SW 1271 (cell line): ENCODE data around the gene ERICH3.

ENCODE experiments used
- DNase-seq, 2 experiments: peaks; one replicate each; lab custom pipeline; 2025; lab: John Stamatoyannopoulos, UW

The ERICH3 gene, protein sequence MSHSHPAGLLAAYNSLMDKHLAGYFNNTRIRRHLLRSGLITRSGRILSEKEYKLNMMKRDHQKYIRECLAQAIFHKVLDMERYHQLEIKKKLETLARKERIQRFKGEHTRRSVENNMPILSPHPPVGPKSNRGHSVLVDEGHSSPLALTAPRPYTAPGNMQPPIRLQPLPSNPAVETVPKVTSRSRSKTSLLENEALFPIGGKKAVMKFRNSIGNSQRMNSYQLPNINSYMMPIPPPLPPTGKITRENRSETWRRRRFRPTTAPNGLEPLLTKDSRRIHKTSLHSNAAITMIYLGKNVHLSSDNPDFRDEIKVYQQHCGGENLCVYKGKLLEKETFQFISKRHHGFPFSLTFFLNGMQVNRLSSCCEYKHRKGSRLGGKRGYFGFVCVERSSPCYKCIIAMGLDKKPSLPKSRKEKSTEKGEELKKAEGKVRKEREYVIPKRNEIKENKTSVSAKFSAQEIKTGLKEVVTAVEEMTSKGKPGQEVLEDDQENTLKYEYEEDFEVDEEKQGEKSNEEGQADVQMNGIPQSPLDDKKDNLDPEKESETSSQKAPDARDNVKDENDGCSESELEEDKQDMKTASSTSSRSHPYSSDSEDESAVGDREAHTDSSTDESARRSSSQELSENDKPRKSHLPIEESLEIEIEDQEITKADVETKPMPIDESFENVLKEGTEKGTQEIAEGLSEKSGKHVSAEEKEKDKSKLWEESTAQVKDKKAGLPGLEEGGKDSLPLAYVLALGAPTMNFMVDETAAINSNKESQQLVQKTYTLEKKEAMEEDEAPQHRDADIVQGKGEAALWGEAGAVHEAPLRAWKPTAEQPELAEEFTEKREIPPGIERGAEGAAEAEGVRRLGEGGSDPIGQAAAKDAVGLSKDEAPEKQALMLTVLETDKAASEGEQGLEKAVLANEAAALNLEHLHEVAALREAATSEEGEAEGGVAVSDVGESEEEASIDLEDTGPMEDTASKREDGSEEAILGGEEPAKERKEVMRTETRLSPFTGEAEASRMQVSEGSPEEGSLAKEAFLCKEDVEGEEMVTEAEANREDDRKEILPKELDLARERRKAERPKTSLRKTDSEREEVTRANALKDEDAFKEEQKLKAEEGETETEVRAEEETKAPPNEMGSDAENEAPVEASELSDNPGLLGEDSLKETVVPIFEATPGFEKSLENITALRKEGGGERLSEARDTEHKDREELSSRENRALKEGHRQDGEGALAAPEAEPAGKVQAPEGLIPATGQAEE (N-terminal part only)

DNA sequence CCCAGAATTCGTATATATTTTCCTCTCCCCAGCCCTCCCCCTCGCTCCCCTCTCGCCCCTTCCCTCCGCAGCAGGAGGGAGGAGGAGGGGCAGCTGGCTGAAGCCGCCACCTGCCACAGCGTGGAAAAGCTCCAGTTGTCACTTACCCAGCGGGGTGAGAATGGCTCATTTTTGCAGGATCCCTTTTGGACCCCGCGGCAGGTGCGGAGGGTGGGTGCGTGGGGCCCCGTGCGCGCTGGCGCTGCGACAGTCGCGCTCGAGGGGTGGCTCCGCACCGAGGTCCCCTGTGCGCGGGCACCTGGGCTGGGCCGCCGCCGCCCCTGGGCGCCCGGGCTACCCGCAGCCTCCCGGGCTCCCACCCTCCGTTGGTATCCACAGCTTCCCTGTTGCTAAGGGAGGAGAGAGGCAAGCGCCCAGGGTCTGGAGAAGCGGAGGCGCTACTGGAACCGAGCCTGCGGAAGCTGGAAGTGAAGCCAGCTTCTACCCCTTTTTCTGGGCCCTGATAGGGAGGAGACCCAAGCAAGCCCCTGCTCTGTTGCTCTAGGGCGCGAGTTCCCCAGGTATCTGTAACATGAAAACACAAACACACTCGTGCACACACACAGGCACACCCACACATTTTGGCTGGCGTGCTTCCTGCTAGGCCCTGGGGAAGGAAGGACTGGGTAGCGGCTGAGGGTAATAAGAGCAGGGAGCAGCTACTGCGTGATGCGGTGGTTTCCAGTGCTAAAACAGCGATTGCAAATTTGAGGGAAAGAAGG, at the start of gene ERICH3:
Gene ERICH3, minus strand, starts transcription at position 442 of the 761 bp plus-strand sequence. Its CDS starts 273 bp downstream, at position 169.
- DNase-seq, result no peak

DNA sequence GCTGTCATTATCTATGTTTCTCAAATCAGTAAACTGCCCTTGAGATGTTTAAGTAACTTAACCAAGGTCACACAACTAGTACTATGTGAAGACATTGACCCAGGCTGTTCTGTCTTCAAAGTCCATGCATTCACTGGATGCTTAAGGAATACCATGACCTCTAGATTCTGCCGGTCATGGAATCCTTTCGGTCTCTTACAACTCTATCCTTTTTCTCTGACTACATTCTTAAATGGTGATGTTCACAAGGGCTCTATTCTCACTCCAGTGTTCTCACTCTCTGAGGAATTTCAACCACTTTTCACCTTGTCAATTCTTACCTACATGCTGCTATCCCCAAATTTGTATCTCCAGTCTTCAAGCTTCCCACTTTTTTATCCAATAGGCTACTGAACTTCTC, 44.0 kb upstream of the ERICH3 start:
- no peak for DNase-seq

DNA sequence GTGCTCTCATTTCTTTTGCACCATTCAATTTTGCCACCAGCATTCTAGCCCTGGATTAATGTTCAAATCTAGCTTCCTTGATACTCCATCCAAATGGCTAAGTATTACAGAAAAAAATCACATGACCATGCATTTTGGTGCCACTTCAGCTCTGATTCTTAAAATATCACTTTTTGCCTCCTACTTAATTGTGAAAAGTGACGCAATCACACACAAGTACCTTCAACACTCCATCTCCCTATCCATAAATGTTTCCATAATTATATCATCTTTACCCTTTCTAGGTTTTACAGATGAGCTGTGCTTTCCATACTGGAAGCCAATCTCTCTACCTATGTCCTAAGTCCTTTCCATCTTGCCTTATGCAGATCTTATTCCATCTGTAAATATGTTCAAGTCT, 43.2 kb upstream of the ERICH3 start:
- DNase-seq, result no peak

DNA sequence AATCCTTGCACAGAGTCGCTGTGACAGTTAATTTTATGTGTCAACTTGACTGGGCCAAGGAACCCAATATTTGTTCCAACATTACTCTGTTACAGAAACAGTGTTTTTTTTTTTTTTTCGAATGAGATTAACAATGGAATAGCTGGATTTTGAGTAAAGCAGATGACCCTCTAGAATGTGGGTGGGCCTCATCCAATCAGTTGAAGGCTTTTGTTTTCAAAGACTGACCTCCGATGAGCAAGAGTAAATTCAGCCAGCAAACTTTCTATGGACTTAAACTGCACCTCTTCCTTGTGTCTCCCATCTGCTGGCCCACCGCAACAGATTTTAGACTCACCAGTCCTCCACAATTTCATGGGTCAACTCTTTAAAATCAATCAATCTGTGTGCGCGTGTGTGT, 42.2 kb upstream of the ERICH3 start:
- DNase-seq, result no peak

DNA sequence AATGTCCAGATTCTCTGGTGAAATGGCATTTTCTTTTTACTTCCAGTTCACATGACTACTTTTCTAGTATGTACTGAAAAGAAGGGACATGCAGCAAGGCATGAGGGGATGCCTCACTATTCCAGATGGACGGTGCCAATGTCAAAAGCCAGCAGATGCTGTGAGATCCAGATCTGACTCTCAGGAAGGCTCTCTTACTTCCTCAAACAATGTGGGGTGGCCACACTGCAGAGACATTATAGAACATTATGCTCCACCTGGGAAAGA, 41.6 kb upstream of the ERICH3 start:
- DNase-seq, result no peak

DNA sequence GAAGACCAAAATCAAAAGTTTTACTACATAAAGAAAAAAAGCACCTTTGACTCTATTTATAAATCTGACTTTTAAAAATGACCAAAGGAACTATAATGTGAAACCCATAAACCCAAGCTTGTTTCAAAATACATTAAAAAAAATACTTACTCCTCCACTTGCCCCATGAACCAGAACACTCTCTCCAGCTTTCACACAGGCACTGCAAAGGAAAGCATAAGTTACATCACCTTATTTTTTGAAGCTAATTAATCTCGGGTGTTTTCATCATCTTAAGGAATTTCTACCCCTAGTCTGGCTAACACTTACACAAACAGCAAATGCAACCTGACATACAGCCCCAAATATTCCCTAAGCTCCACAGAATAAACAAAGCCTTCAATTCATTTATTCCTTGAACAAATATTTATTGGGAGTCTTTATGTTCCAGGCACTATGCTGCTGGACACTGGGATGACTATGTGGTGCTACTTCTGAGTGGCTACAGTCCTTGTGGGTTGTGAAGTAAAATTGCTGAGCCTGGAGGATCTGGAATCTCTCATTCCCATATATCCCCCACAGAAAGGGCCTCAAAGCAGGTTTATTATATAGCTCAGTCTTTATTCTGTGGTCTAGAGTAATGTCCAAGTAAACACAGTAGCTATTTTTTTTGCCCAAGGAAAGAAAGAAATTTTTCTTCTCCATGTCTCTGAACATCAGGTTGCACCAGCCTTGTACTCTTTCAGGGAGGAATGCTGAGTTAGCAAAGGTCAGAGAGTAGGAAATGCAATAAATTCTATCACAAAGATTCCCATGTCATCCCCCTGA, 41.0 kb upstream of the ERICH3 start:
- DNase-seq, result no peak

DNA sequence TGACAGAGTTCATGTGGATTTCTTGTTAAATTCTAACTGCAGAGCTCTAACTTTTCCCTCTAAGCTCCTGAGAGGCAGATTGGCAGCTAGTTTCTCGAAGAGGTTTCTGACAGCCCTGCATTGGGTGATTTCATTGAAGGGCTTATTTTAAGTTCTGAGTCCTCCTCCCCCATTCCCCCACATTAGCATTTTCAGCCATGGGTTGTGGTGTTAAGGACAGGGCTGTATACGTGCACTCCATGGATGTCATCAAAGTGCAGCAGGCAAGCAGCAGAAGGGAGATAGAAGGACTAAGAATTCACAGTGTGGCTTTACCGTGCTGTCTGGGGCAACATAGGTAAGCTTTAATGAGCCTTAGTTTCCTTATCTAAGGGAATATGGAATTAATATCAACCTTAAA, 40.3 kb upstream of the ERICH3 start:
- no peak for DNase-seq

DNA sequence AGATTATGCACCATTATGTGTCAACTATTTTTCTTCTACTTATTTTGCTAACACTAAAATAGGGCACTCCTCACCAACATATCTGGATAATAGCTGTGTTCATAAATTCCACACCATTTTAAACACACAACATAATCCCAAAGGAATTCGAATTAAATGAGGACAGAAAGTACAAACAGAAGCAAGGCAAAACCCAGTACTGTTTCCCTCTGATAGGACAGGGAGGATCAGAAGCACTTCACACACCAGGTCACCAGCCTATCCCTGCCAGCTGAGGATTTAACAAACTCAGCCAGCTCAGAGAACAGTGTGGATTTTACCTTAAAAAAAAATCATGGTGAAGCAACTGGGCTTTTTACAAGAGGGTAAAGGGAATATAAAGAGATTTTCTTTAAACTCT, 39.3 kb upstream of the ERICH3 start:
- no peak for DNase-seq

DNA sequence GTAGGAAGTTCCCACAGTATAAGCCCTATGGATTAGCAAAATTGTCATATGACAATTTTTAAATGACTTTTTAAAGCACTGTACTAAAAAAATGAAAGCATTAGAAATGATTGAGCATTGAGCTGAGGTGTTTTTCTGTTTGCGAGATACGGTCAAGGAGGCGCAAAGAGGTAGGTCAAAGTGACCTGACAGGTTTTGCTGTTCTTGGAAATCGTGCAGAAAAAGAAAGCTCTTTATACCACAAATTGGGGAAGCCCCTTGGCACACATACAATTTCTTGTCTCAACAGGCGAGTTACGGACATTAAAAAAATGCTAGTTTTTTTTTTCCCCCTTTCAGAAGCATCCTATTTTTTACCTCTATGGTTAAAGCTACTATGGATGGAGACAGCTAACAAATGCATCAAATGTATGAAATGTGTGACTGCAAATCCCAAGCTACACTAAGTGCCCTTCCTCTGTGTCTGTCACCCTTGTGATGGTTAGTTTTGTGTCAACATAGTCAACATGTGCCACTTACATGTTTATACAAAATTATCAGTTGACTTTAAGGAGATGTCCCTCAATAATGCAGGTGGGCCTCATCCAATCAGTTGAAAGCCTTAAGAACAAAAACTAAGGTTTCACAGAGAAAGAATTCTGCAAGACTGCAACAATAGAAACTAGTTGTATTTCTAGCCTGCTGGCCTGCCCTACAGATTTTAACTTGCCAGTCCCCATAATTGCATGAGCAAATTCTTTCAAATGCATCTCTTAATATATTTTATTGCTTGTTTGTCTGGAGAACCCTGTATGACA, 30.0 kb upstream of the ERICH3 start:
- DNase-seq, result no peak

DNA sequence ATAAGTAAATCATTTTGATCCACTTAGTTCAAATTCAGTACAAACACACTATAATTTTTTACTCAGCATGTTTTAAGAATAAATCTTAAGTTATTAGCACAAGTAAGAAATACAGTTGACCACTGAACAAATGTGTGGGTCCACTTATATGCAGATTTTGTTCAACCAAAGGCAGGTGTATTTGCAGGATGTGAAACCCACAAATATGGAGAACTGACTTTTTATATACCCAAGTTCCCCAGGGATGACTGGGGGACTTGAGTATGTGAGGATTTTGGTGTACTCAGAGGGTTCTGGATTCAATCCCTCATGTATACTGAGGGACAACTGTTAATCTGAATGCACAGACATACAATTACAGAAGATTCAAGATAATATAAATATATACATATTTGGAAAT, 25.7 kb upstream of the ERICH3 start:
- no peak for DNase-seq

DNA sequence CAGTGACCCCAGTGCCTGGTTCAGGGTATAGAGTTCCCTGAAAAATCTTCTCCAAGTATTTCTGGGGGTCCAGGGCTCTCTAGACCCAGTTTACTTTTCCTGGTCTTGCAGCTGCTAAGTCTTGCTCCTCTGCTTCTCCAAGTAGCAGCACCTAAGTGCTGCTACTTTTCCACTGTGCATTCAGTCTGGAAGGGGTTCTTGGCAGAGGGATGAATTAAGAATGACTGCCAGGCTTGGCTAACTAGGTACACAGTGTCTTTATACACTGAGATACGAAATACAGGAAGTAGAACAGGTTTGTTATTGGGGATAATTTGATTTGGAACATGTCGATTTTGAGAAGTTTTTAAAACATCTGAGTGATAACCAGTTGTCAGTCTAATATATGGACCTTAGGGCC, 24.2 kb upstream of the ERICH3 start:
- DNase-seq, result no peak

DNA sequence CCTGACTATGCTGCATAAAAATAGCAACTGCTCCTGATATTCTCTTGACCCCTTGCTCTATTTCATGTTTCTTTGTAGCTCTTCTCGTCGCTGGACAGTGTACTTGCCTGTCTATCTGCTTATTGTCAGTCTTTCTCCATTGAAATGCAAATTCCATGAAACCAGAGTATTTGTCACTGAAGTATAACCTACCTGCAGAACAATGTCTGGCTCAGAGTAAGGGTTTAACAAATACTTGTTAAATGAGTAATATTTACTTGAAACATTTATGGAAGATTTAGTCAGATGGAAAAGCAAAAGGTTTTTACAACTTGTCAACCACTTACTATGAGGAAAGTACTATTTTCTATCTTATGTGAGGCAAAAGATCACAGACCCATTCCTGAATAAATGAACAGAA, 19.9 kb upstream of the ERICH3 start:
- DNase-seq, result no peak

DNA sequence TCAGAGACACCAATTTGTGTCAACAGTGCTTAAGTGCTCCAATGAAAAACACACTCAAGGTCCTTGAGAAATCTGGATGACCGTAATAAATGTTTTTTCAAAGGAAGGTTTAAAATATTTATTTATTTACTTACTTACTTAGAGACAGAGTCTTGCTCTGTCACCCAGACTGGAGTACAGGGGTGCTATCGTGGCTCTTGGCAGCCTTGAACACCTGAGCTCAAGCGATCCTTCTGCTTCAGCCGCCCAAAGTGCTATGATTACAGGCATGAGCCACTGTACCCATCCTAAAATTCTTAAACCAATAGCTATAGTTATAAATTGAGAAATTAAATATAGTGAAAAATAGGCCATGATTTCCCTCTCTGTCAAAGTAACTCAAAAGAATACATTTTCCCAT, 17.3 kb upstream of the ERICH3 start:
- no peak for DNase-seq

DNA sequence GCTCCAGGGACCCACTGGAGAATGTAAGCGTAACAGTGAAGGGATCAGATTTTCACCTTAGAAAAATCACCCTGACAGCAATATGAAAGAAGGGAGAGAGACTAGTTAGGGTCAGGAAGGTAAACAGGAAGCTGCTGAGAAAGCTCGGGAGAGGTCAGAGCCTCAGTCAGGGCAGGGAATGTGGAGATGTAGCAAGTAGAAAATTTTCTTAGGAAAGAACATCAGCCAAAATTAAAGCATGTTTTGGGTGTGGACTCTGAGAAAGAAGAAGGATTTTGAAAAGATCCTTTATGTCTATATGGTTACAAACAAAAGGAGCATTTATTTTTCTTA, 16.7 kb upstream of the ERICH3 start:
- no peak for DNase-seq

DNA sequence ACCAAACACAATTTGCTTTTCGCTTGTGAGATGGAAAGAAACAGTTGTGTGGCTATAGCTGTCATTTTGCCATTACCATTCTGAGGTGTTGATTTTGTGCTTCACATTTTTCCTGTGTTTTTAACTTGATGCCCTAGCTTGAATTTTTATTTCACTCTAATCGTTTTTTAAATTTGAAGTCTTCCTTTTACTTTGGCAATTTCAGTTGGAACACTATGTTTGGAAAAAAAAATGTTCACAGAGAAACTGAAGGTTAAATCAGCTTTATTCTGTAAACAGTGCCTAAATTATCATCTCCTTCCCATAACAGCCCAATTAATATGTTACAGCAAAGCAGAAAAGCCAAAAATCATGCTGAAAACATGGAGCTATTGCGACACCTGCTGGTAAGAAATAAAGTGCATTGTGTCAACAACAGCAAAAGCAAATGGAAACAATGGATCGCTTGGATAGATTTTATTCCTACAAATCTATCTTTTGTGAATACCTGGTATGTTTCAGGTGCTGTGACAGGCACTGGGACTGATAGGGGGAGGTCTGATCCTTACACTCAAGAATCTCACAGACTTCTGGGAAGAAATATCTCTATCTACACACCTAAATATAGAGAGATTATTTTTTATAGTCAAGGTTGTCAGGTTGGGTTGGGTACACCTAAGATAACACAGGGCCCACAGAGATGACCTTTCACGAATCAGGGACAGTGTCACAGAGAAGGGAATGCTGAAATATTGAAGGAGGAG, 16.2 kb upstream of the ERICH3 start:
- DNase-seq, result peak in 1 of 2 experiments; percentile 24

DNA sequence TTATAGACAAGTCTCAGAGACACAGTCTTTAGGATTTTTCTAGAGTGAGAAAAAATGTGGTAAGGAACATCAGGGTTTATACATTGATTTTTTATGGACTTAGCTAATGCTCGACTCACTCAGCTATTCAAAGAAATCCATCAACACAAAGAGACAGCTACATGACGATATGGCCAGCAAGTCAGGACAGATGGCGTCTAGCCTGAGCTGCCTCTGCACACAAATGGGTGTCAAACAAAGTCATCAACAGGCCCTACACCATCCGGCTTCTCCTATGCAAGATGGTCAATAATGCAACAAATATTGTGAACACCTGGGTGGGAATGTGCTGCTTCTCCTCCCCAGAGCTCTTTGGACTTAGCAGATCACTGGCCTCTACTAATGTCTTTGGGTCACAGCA, 13.3 kb upstream of the ERICH3 start:
- no peak for DNase-seq

DNA sequence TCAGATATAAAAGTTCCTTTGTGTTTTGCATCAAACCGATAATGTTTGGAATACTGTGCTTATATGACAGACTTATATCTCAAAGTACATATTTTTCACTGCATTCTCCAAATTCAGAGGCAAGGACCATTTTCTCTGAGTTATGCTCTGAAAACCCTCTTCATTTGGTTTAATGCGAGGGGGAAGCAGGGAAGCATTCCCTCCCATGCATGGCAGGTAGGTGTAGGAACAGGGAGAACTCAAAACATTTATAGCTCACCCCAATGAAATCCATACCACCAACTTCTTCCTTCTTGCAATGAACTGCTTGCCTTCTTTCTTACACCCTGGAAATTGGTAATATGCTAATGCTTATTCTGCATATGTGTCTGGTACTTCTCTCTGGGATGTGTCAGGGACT, 10.7 kb upstream of the ERICH3 start:
- DNase-seq, result no peak

DNA sequence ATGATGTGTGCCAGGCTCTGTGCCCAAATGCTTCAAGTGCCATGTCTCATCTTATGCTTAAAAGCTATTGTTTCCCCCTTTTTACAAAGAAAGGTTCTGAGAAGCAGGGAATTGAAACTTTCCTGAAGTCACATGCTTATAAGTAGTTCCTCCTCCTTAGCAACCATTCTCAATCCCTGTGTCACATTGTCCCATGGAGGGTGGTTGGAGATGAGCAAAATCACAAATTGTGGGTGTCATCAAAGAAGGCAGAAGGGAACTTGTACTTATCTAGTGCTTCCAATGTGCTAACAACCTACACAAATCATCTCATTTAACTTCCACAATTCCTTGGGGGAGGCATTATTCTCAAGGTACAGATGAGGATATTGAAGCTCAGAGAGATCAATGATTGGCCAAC, 10.1 kb upstream of the ERICH3 start:
- no peak for DNase-seq

DNA sequence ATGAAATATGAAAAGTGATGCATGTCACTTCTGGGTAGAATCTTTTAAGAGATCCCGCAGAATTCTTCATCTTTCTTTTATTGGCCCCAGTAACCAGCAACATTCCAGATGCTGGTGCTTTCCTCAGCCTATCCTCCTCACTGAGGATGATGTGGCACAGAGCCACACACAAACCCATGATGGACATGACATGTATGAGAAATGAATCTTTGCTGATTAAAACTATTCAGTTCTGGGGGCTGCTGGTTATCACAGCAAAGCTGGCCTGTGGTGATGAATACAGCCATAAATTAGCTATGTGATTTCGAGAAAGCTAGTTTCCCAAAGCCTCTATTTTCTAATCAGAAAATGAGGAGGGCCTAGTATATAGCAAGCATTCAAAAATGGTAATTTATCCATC, 8.3 kb upstream of the ERICH3 start:
- no peak for DNase-seq

DNA sequence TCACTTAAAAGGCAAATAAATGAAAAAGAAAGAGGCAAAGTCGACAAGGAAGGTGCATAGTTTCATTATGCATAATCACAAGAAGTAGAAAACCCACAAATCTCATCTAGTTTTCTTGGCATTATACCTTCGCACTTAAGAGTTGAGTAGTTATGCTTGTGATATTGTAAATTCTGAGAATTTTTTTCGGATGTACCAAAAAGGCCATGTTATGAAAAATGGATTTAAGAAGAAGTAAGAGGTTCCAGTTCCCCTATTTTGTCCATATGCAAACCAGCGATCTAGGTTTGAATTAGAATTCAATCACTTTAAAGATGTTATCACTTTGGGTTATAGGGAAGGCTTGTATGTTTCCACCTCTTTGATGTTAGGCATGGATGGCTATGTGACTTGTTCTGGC, 7.9 kb upstream of the ERICH3 start:
- DNase-seq, result no peak
